HG02610 (cell line): ENCODE data around the gene KLHL24.
"Not testable (repeated sequence)": the region's sequence is repeated elsewhere in the genome, so short reads cannot be mapped to it uniquely, and the experiment has no call there.

Experiments
- ATAC-seq: cut with Tn5 transposase; IDR thresholded peaks from one replicate; pipeline ENCODE4 v1.9.1; 2021; ENCODE audit warnings: mild to moderate bottlenecking, moderate library complexity; ENCODE audit not compliant: unreplicated experiment

The KLHL24 gene

GRCh38 chr3:183635431-183636220, at the start of gene KLHL24:
Gene KLHL24, plus strand, starts transcription at chr3:183635623. Its CDS starts 14,734 bp downstream, at chr3:183650357.
- ATAC-seq, result peak; percentile 89

- ATAC-seq, result no peak
Observed at GRCh38 chr3:183586477-183586876, 48.9 kb upstream of the KLHL24 start.

- no peak for ATAC-seq
Observed at GRCh38 chr3:183587336-183587735, 48.1 kb upstream of the KLHL24 start.

- no peak for ATAC-seq
Observed at GRCh38 chr3:183590442-183590841, 45.0 kb upstream of the KLHL24 start.

GRCh38 chr3:183591881-183592521, 43.4 kb upstream of the KLHL24 start:
- ATAC-seq, result peak; percentile 95

GRCh38 chr3:183592821-183593220, 42.6 kb upstream of the KLHL24 start:
- ATAC-seq, result no peak

GRCh38 chr3:183594636-183595035, 40.8 kb upstream of the KLHL24 start:
- ATAC-seq, result no peak

- ATAC-seq, result no peak
Observed at GRCh38 chr3:183597959-183598358, 37.5 kb upstream of the KLHL24 start.

GRCh38 chr3:183611326-183611725, 24.1 kb upstream of the KLHL24 start:
- ATAC-seq, result not testable (repeated sequence)

GRCh38 chr3:183613366-183614285, 21.8 kb upstream of the KLHL24 start:
- ATAC-seq, result no peak

- no peak for ATAC-seq
Observed at GRCh38 chr3:183618542-183618941, 16.9 kb upstream of the KLHL24 start.

- ATAC-seq, result no peak
Observed at GRCh38 chr3:183619010-183619409, 16.4 kb upstream of the KLHL24 start.

GRCh38 chr3:183619624-183620251, 15.7 kb upstream of the KLHL24 start:
- no peak for ATAC-seq

GRCh38 chr3:183620252-183620628, 15.2 kb upstream of the KLHL24 start:
- no peak for ATAC-seq

GRCh38 chr3:183622473-183622872, 12.9 kb upstream of the KLHL24 start:
- ATAC-seq, result not testable (repeated sequence)

- ATAC-seq, result no peak
Observed at GRCh38 chr3:183626877-183627594, 8.4 kb upstream of the KLHL24 start.

GRCh38 chr3:183629546-183630301, 5.7 kb upstream of the KLHL24 start:
- no peak for ATAC-seq

- ATAC-seq, result no peak
Observed at GRCh38 chr3:183631715-183632114, 3.7 kb upstream of the KLHL24 start.

- ATAC-seq, result not testable (repeated sequence)
Observed at GRCh38 chr3:183632725-183633124, 2.7 kb upstream of the KLHL24 start.
